B cell (primary cell): ENCODE measurements around the gene LGALS3. TPM values are rescaled to one million over a fixed set of nuclear protein-coding genes. Genes with fewer than 3 reads are reported as not detected.

Experiments used
- ATAC-seq: fragments of 200-7000 bp; cut with Tn5 transposase; one replicate; pipeline ENCODE4 v1.10.0; 2021; ENCODE audit warnings: low read depth, mild to moderate bottlenecking, moderate number of reproducible peaks, moderate library complexity
- CTCF ChIA-PET: fragments of 350-600 bp; sonication (Branson Sonifier 250); formaldehyde crosslinking; loops from one replicate; lab custom pipeline; 2021; ENCODE audit warnings: antibody characterized with exemption, inconsistent platforms; lab: Charles Lee
- POLR2A ChIA-PET: fragments of 350-600 bp; sonication (Branson Sonifier 250); formaldehyde crosslinking; loops from one replicate; lab custom pipeline; 2021; ENCODE audit warnings: antibody characterized with exemption; lab: Charles Lee
- DNase-seq: peaks from one replicate; pipeline ENCODE4 v3.0.0; 2013
- H2AFZ ChIP-seq: 2 replicates; pipeline ENCODE4 v1.6.1; 2012; ENCODE audit warnings: mild to moderate bottlenecking, low read depth, low read length; ENCODE audit not compliant: insufficient read depth, poor library complexity, severe bottlenecking
- H3K27ac ChIP-seq, 2 donors: 1 replicate in 1 of 2; 2 replicates in 1 of 2; pipeline ENCODE4 v1.5.1; 2012 to 2013; ENCODE audit warnings: low read length in 2 of 2, mild to moderate bottlenecking in 2 of 2, moderate library complexity in 1 of 2
- H3K27me3 ChIP-seq, 4 experiments: fragments of 200-600 bp in 1 of 4; sonication (generic) in 1 of 4; replicated peaks in 1 of 4; 1 replicate in 2 of 4; 2 replicates in 2 of 4; pipeline versions ENCODE4 v1.6.1 to v1.7.0; 2013 to 2016; ENCODE audit warnings: low read length in 3 of 4, mild to moderate bottlenecking in 2 of 4, mixed read lengths in 1 of 4, moderate library complexity in 1 of 4; ENCODE audit not compliant: insufficient read depth in 4 of 4, control insufficient read depth in 3 of 4; ENCODE audit errors: control extremely low read depth in 1 of 4
- H3K36me3 ChIP-seq, 2 experiments: replicated peaks in 1 of 2; 1 replicate in 1 of 2; 2 replicates in 1 of 2; pipeline versions ENCODE4 v1.6.1 to v1.7.1; 2013; ENCODE audit warnings: low read length in 1 of 2; ENCODE audit not compliant: insufficient read depth in 2 of 2, control insufficient read depth in 1 of 2; ENCODE audit errors: control extremely low read depth in 1 of 2, extremely low read depth in 1 of 2
- H3K4me1 ChIP-seq, 2 donors: fragments of 200-600 bp in 1 of 2; sonication (generic) in 1 of 2; 1 replicate in 1 of 2; 2 replicates in 1 of 2; pipeline versions ENCODE4 v1.5.1 to v1.6.1; 2013 to 2017; ENCODE audit warnings: low read length in 2 of 2; ENCODE audit not compliant: control insufficient read depth in 2 of 2, insufficient read depth in 2 of 2
- H3K4me2 ChIP-seq: replicated peaks from 2 replicates; pipeline ENCODE3; 2012; ENCODE audit warnings: mild to moderate bottlenecking, low read depth, low read length; ENCODE audit not compliant: poor library complexity, severe bottlenecking
- H3K4me3 ChIP-seq, 5 experiments: fragments of 200-600 bp in 1 of 5; sonication (generic) in 1 of 5; 1 replicate in 3 of 5; 2 replicates in 2 of 5; pipeline versions ENCODE4 v1.5.1 to v1.7.0; 2011 to 2016; ENCODE audit warnings: low read length in 4 of 5, mild to moderate bottlenecking in 4 of 5, low read depth in 2 of 5, control low read depth in 1 of 5, moderate library complexity in 1 of 5; ENCODE audit not compliant: insufficient read depth in 1 of 5; ENCODE audit errors: control extremely low read depth in 1 of 5, extremely low read depth in 1 of 5
- H3K79me2 ChIP-seq: fragments of 200-600 bp; sonication (generic); one replicate; pipeline ENCODE4 v1.6.0; 2016; ENCODE audit warnings: low read length; ENCODE audit not compliant: control insufficient read depth, insufficient read depth
- H3K9ac ChIP-seq: fragments of 200-600 bp; sonication (generic); 2 replicates; pipeline ENCODE4 v1.6.1; 2017; ENCODE audit warnings: mild to moderate bottlenecking, low read length, moderate library complexity
- H3K9me3 ChIP-seq, 3 donors: one replicate each; pipeline versions ENCODE4 v1.6.1 to v1.7.1; 2013; ENCODE audit warnings: low read length in 2 of 3; ENCODE audit not compliant: control insufficient read depth in 2 of 3, insufficient read depth in 1 of 3; ENCODE audit errors: control extremely low read depth in 1 of 3
- H4K20me1 ChIP-seq: 2 replicates; pipeline ENCODE4 v1.6.0; 2012; ENCODE audit warnings: mild to moderate bottlenecking, low read length; ENCODE audit not compliant: insufficient read depth, control insufficient read depth, poor library complexity, severe bottlenecking
- H3K27ac Mint-ChIP-seq: one replicate; pipeline ENCODE4 v1.8.0; 2021; ENCODE audit warnings: mixed read lengths
- H3K27me3 Mint-ChIP-seq: one replicate; pipeline ENCODE4 v1.8.0; 2021; ENCODE audit warnings: mixed read lengths
- H3K4me1 Mint-ChIP-seq: one replicate; pipeline ENCODE4 v1.8.0; 2021; ENCODE audit warnings: mixed read lengths
- H3K4me3 Mint-ChIP-seq: one replicate; pipeline ENCODE4 v1.8.0; 2021; ENCODE audit warnings: mixed read lengths
- H3K9me3 Mint-ChIP-seq: one replicate; pipeline ENCODE4 v1.8.0; 2022; ENCODE audit warnings: mixed read lengths; ENCODE audit not compliant: insufficient read depth
- CTCF ChIP-seq: fragments of 200-600 bp; IDR thresholded peaks from one replicate; pipeline ENCODE4 v1.8.0; 2022; ENCODE audit warnings: antibody characterized with exemption, mild to moderate bottlenecking
- EZH2 ChIP-seq: IDR thresholded peaks from 2 replicates; pipeline ENCODE4 v1.6.1; 2012; ENCODE audit warnings: borderline replicate concordance, low read depth, mild to moderate bottlenecking, moderate library complexity, low read length; ENCODE audit not compliant: insufficient read depth, poor library complexity, severe bottlenecking
- WGBS: methylation state at CpG from one replicate; pipeline ENCODE4 v1.1.5; 2013; ENCODE audit warnings: missing lambda C conversion rate; ENCODE audit not compliant: insufficient coverage; 5-methylcytosine and 5-hydroxymethylcytosine counted together
- intact Hi-C: fragments of 100-400 bp; cut with micrococcal nuclease; formaldehyde crosslinking; loops from one replicate; pipeline ENCODE4 v1.10.0; 2022
- polyA plus RNA-seq: library from polyadenylated mRNA; depleted of rRNA; stranded (reverse); fragments of >200 nt; gene quantifications from 2 replicates; pipeline ENCODE4 v1.2.3, GENCODE V29; 2012
- total RNA-seq, 2 donors: library from RNA; stranded (reverse); fragments of 120-200 nt in 1 of 2; gene quantifications; 1 replicate in 1 of 2; 2 replicates in 1 of 2; pipeline versions ENCODE4 v1.2.3 to v1.2.4, GENCODE V29; 2013 to 2022

The LGALS3 gene
- total and polyA plus RNA-seq, 2 donors (not counting 1 experiment from before 2014, with no cell fraction given) = 7.0 to 21.1 TPM

GRCh38 chr14:55111122-55111708 is 17.8 kb upstream of the LGALS3 start:
- intact Hi-C loops = no loop called here
- no peaks in the 10 kb centered on the region for H3K4me1 ChIP-seq
- 92% methylated on average over 8 of the region's 10 CpGs for WGBS

GRCh38 chr14:55114720-55115119 is 14.3 kb upstream of the LGALS3 start:
- H4K20me1 ChIP-seq = no peaks in the 10 kb centered on the region
- H3K27ac ChIP-seq = no peak overlapping the region
- H3K4me3 ChIP-seq = no peak overlapping the region
- Mint-ChIP-seq H3K4me3 (no peak overlapping the region), H3K27ac (no peak overlapping the region), H3K27me3 (peaks cover 4% of the 10 kb centered on the region), H3K9me3 (no peaks in the 10 kb centered on the region), H3K4me1 (no peaks in the 10 kb centered on the region)
- H3K36me3 ChIP-seq = no peaks in the 10 kb centered on the region
- CTCF ChIA-PET = no interaction called here
- no peaks in the 10 kb centered on the region for H3K9me3 ChIP-seq
- H3K9ac ChIP-seq = no peak overlapping the region
- TF ChIP-seq CTCF = no peak
- no peak for TF ChIP-seq EZH2
- no peaks in the 10 kb centered on the region for H3K27me3 ChIP-seq
- no peak overlapping the region for H2AFZ ChIP-seq
- no peaks in the 10 kb centered on the region for H3K4me1 ChIP-seq
- no peaks in the 10 kb centered on the region for H3K79me2 ChIP-seq
- no peak overlapping the region for H3K4me2 ChIP-seq
- DNase-seq (no peak), ATAC-seq (no peak)
- 100% methylated on average over 1 of the region's 2 CpGs for WGBS
- intact Hi-C loops = no loop called here
- POLR2A ChIA-PET = no interaction called here

More at GRCh38 chr14:55111122-55111708, 17.8 kb upstream of the LGALS3 start:
- Histone ChIP-seq H3K27me3 (no peaks in the 10 kb centered on the region), H3K4me2 (no peak overlapping the region), H4K20me1 (no peaks in the 10 kb centered on the region), H3K36me3 (no peaks in the 10 kb centered on the region), H3K4me3 (no peak overlapping the region), H3K79me2 (no peaks in the 10 kb centered on the region), H3K9me3 (no peaks in the 10 kb centered on the region), H3K9ac (no peak overlapping the region), H2AFZ (no peak overlapping the region), H3K27ac (no peak overlapping the region)
- TF ChIP-seq CTCF (no peak), EZH2 (no peak)
- H3K4me1 Mint-ChIP-seq = peaks cover 3% of the 10 kb centered on the region
- POLR2A ChIA-PET = no interaction called here
- no peaks in the 10 kb centered on the region for H3K9me3 Mint-ChIP-seq
- H3K4me3 Mint-ChIP-seq = no peak overlapping the region
- ATAC-seq (no peak), DNase-seq (no peak)
- CTCF ChIA-PET = no interaction called here
- H3K27ac Mint-ChIP-seq = no peak overlapping the region
- peaks cover 4% of the 10 kb centered on the region for H3K27me3 Mint-ChIP-seq
